ENCODE measurements around the gene CLEC18B.
"Not testable (repeated sequence)": the region's sequence is repeated elsewhere in the genome, so short reads cannot be mapped to it uniquely, and the experiment has no call there.

Gene CLEC18B

GRCh38 chr16:74404148-74404933, 16.9 kb downstream of the CLEC18B start:
- not testable (repeated sequence) for DNase-seq

- not testable (repeated sequence) for DNase-seq
Measured at GRCh38 chr16:74400238-74400637, 21.0 kb downstream of the CLEC18B start.

- DNase-seq: not testable (repeated sequence)
Measured at GRCh38 chr16:74398212-74398895, 22.9 kb downstream of the CLEC18B start.

GRCh38 chr16:74396521-74397017, 24.7 kb downstream of the CLEC18B start:
- not testable (repeated sequence) for DNase-seq

GRCh38 chr16:74394604-74395003, 26.7 kb downstream of the CLEC18B start:
- DNase-seq: not testable (repeated sequence)

- DNase-seq: not testable (repeated sequence)
Measured at GRCh38 chr16:74394131-74394530, 27.1 kb downstream of the CLEC18B start.

GRCh38 chr16:74391454-74392050, 29.7 kb downstream of the CLEC18B start:
- not testable (repeated sequence) for DNase-seq

GRCh38 chr16:74382339-74383034, 38.8 kb downstream of the CLEC18B start:
- DNase-seq: not testable (repeated sequence)

GRCh38 chr16:74373847-74374184, 47.5 kb downstream of the CLEC18B start:
- DNase-seq: not testable (repeated sequence)

GRCh38 chr16:74372953-74373846, 48.1 kb downstream of the CLEC18B start:
- DNase-seq: no peak

- DNase-seq: no peak
Measured at GRCh38 chr16:74372369-74372768, 48.9 kb downstream of the CLEC18B start.

GRCh38 chr16:74370338-74371135, 50.7 kb downstream of the CLEC18B start:
- DNase-seq: not testable (repeated sequence)

- peak; percentile 93 for DNase-seq
Measured at GRCh38 chr16:74368002-74368911, 53.0 kb downstream of the CLEC18B start.

GRCh38 chr16:74367469-74368001, 53.7 kb downstream of the CLEC18B start:
- peak; percentile 57 for DNase-seq

GRCh38 chr16:74361646-74362610, 59.4 kb downstream of the CLEC18B start:
- not testable (repeated sequence) for DNase-seq
